ENCODE measurements around the gene TRIM50.
"Not testable (repeated sequence)": the region's sequence is repeated elsewhere in the genome, so short reads cannot be mapped to it uniquely, and the experiment has no call there.

The TRIM50 gene

GRCh38 chr7:73327922-73328321, at the start of gene TRIM50, which contains the start of gene FKBP6:
TSS of gene TRIM50 (minus strand) at chr7:73328082. CDS start at chr7:73324787, 3,295 bp downstream.
TSS of gene FKBP6 (plus strand) at chr7:73328161. CDS start at chr7:73328429, 268 bp downstream.
- DNase-seq, result not testable (repeated sequence)

GRCh38 chr7:73376671-73377412, 49.0 kb upstream of the TRIM50 start:
- DNase-seq, result no peak

- DNase-seq, result not testable (repeated sequence)
Observed at GRCh38 chr7:73376262-73376661, 48.4 kb upstream of the TRIM50 start.

- no peak for DNase-seq
Observed at GRCh38 chr7:73373741-73374140, 45.9 kb upstream of the TRIM50 start.

- DNase-seq, result no peak
Observed at GRCh38 chr7:73369622-73370021, 41.7 kb upstream of the TRIM50 start.

GRCh38 chr7:73369009-73369408, 41.1 kb upstream of the TRIM50 start:
- DNase-seq, result no peak

- DNase-seq, result no peak
Observed at GRCh38 chr7:73366990-73367389, 39.1 kb upstream of the TRIM50 start.

GRCh38 chr7:73366127-73366526, 38.2 kb upstream of the TRIM50 start:
- DNase-seq, result no peak

- no peak for DNase-seq
Observed at GRCh38 chr7:73364006-73364728, 36.3 kb upstream of the TRIM50 start.

GRCh38 chr7:73363225-73364005, 35.5 kb upstream of the TRIM50 start:
- DNase-seq, result no peak

GRCh38 chr7:73360590-73360989, 32.7 kb upstream of the TRIM50 start:
- not testable (repeated sequence) for DNase-seq

GRCh38 chr7:73359746-73360375, 32.0 kb upstream of the TRIM50 start:
- no peak for DNase-seq

- DNase-seq, result no peak
Observed at GRCh38 chr7:73359306-73359705, 31.4 kb upstream of the TRIM50 start.

GRCh38 chr7:73358590-73359275, 30.9 kb upstream of the TRIM50 start:
- no peak for DNase-seq

- DNase-seq, result no peak
Observed at GRCh38 chr7:73356159-73356558, 28.3 kb upstream of the TRIM50 start.

GRCh38 chr7:73354821-73355220, 26.9 kb upstream of the TRIM50 start:
- no peak for DNase-seq

GRCh38 chr7:73354196-73354595, 26.3 kb upstream of the TRIM50 start:
- DNase-seq, result no peak

GRCh38 chr7:73353243-73353642, 25.4 kb upstream of the TRIM50 start:
- DNase-seq, result no peak

- no peak for DNase-seq
Observed at GRCh38 chr7:73352784-73353183, 24.9 kb upstream of the TRIM50 start.

GRCh38 chr7:73351447-73352167, 23.7 kb upstream of the TRIM50 start:
- no peak for DNase-seq

- DNase-seq, result no peak
Observed at GRCh38 chr7:73350306-73351068, 22.6 kb upstream of the TRIM50 start.

Measured in activated CD4-positive, alpha-beta T cell treated with anti-CD3 and anti-CD28 coated beads, Interleukin-2, amount 50 U/mL, for 48 hours (primary cell).